ENCODE data around the gene SP9. TPM values are rescaled to one million over a fixed set of nuclear protein-coding genes. Genes with fewer than 3 reads are reported as not detected.

Gene SP9
- total RNA-seq, 1 experiment from 2014 or later = not detected

GRCh38 chr2:174368691-174369090 lies 33.9 kb downstream of the SP9 start:
- H3K27me3 Mint-ChIP-seq (ENCODE audit: low read depth) = no peaks in the 10 kb centered on the region
- no CpG with 5 or more reads among the region's 1 CpG for WGBS (ENCODE audit: extremely low coverage, insufficient read length, low lambda C conversion rate)
- Histone ChIP-seq H3K4me1 (ENCODE audit: insufficient read depth, low read length) (no peaks in the 10 kb centered on the region), H2AFZ (ENCODE audit: low read length) (no peak overlapping the region), H3K4ac (ENCODE audit: low read depth, low read length) (no peak overlapping the region), H2BK5ac (ENCODE audit: insufficient read length, low read length) (no peak overlapping the region), H3K56ac (ENCODE audit: insufficient read length, low read depth, low read length) (no peak overlapping the region), H3K27ac (ENCODE audit: insufficient read length, low read depth, low read length) (no peak overlapping the region), H3K4me2 (ENCODE audit: insufficient read depth, insufficient read length, low read length) (no peak overlapping the region), H3K18ac (ENCODE audit: insufficient read length, low read depth, low read length) (no peak overlapping the region), H3K27me3 (ENCODE audit: insufficient read depth, low read length) (no peaks in the 10 kb centered on the region), H2BK120ac (ENCODE audit: low read depth, low read length, poor library complexity, severe bottlenecking) (no peak overlapping the region), H3T11ph (ENCODE audit: low read length) (no peak overlapping the region), H4K8ac (replicated peaks; ENCODE audit: insufficient read length, low read depth, low read length) (no peak overlapping the region), H3K9me3 (ENCODE audit: control insufficient read depth, low read depth, low read length) (no peaks in the 10 kb centered on the region), H3K79me1 (ENCODE audit: insufficient read depth, low read depth, low read length, poor library complexity, severe bottlenecking) (no peaks in the 10 kb centered on the region), H2BK15ac (ENCODE audit: low read depth, low read length) (no peak overlapping the region), H4K5ac (ENCODE audit: insufficient read length, low read depth, low read length) (no peak overlapping the region), H3K23ac (ENCODE audit: insufficient read length, low read depth, low read length) (no peak overlapping the region), H2BK20ac (ENCODE audit: low read depth, low read length, poor library complexity, severe bottlenecking) (no peak overlapping the region), H2AK5ac (ENCODE audit: insufficient read length, low read length) (no peak overlapping the region), H3K14ac (ENCODE audit: insufficient read depth, low read length) (no peak overlapping the region), H3K23me2 (ENCODE audit: insufficient read length, low read depth, low read length, poor library complexity, severe bottlenecking) (no peaks in the 10 kb centered on the region), H2BK12ac (ENCODE audit: insufficient read length, low read depth, low read length) (no peak overlapping the region), H4K20me1 (ENCODE audit: control insufficient read depth, insufficient read depth, insufficient read length) (no peaks in the 10 kb centered on the region), H4K91ac (ENCODE audit: insufficient read length, low read depth, low read length) (no peak overlapping the region), H3K9ac (ENCODE audit: extremely low read depth, insufficient read length, low read length) (no peak overlapping the region), H3K79me2 (ENCODE audit: insufficient read depth, low read length) (no peaks in the 10 kb centered on the region)
- DNase-seq = no peak
- peaks cover 18 to 19% of the 10 kb centered on the region in 2 experiments for H3K9me3 Mint-ChIP-seq
- no peak for TF ChIP-seq CTCF (conservative IDR thresholded peaks at IDR 0.05)
- no peaks in the 10 kb centered on the region for H3K4me1 Mint-ChIP-seq
- no peak overlapping the region for H3K27ac Mint-ChIP-seq
- H3K4me3 Mint-ChIP-seq = no peak overlapping the region
- H3K36me3 Mint-ChIP-seq (ENCODE audit: insufficient read depth in 1 of 3, low read depth in 3 of 3) = peaks cover 33 to 36% (median 36%) of the 10 kb centered on the region in 3 experiments
